Central memory CD8-positive, alpha-beta T cell (primary cell): ENCODE measurements around the gene CNTF.
"Not testable (repeated sequence)": the region's sequence is repeated elsewhere in the genome, so short reads cannot be mapped to it uniquely, and the experiment has no call there.

ENCODE experiments used
- ATAC-seq: fragments of 150-1000 bp; cut with Tn5 transposase; replicated peaks from 2 replicates; pipeline ENCODE4 v1.10.0; 2022; ENCODE audit warnings: mild to moderate bottlenecking, moderate FRiP score, moderate number of reproducible peaks; ENCODE audit not compliant: poor library complexity, severe bottlenecking; ENCODE audit errors: extremely low read depth
- DNase-seq, 2 donors: peaks; one replicate each; pipeline ENCODE4 v3.0.0; 2021; ENCODE audit warnings: low spot score in 2 of 2
- H3K27ac Mint-ChIP-seq: one replicate; pipeline ENCODE4 v1.8.0; 2022; ENCODE audit warnings: low read depth, mild to moderate bottlenecking, moderate library complexity, mixed read lengths
- H3K27me3 Mint-ChIP-seq: one replicate; pipeline ENCODE4 v1.8.0; 2022; ENCODE audit warnings: mixed read lengths
- H3K36me3 Mint-ChIP-seq: one replicate; pipeline ENCODE4 v1.8.0; 2022; ENCODE audit warnings: mild to moderate bottlenecking, moderate library complexity, mixed read lengths; ENCODE audit not compliant: insufficient read depth
- H3K4me1 Mint-ChIP-seq: one replicate; pipeline ENCODE4 v1.8.0; 2022; ENCODE audit warnings: mixed read lengths
- H3K4me3 Mint-ChIP-seq: one replicate; pipeline ENCODE4 v1.8.0; 2022; ENCODE audit warnings: mild to moderate bottlenecking, moderate library complexity, mixed read lengths
- H3K9me3 Mint-ChIP-seq: one replicate; pipeline ENCODE4 v1.8.0; 2022; ENCODE audit warnings: mixed read lengths

CNTF gene

GRCh38 chr11:58622344-58622743, at the start of gene CNTF:
Gene CNTF (plus strand): TSS chr11:58622665. CDS start chr11:58622753, 88 bp downstream.
- no peak within 1 kb of the TSS for H3K4me3 Mint-ChIP-seq
- no peak for ATAC-seq
- peaks cover 43% of the 10 kb centered on the region for H3K36me3 Mint-ChIP-seq

GRCh38 chr11:58572906-58573305, 49.6 kb upstream of the CNTF start:
- not testable (repeated sequence) for DNase-seq, ATAC-seq
- peaks cover 52% of the 10 kb centered on the region for H3K36me3 Mint-ChIP-seq

More at GRCh38 chr11:58622344-58622743, at the start of gene CNTF:
- no peaks in the 10 kb centered on the region for H3K27me3 Mint-ChIP-seq
- no peak within 1 kb of the TSS for H3K27ac Mint-ChIP-seq
- H3K9me3 Mint-ChIP-seq = no peaks in the 10 kb centered on the region
- no peaks in the 10 kb centered on the region for H3K4me1 Mint-ChIP-seq
- no peak for DNase-seq

GRCh38 chr11:58573451-58574104, 48.9 kb upstream of the CNTF start:
- Mint-ChIP-seq H3K27ac (peak overlapping the region; percentile 100), H3K4me1 (peaks cover 75% of the 10 kb centered on the region), H3K9me3 (no peaks in the 10 kb centered on the region), H3K36me3 (peaks cover 53% of the 10 kb centered on the region), H3K27me3 (no peaks in the 10 kb centered on the region), H3K4me3 (peak overlapping the region; percentile 95)
- DNase-seq (peak in 1 of 2 donors; percentile 30), ATAC-seq (peak; percentile 18)

More at GRCh38 chr11:58572906-58573305, 49.6 kb upstream of the CNTF start:
- Mint-ChIP-seq H3K27ac (peak overlapping the region; percentile 100), H3K4me1 (peaks cover 75% of the 10 kb centered on the region), H3K4me3 (peak overlapping the region; percentile 95)
- not testable (repeated sequence) for H3K9me3 Mint-ChIP-seq, H3K27me3 Mint-ChIP-seq

GRCh38 chr11:58574881-58575280, 47.6 kb upstream of the CNTF start:
- H3K36me3 Mint-ChIP-seq = peaks cover 53% of the 10 kb centered on the region
- H3K4me3 Mint-ChIP-seq = peak overlapping the region; percentile 95
- peaks cover 74% of the 10 kb centered on the region for H3K4me1 Mint-ChIP-seq
- ATAC-seq (no peak), DNase-seq (no peak)
- H3K27ac Mint-ChIP-seq = peak overlapping the region; percentile 100
- H3K9me3 Mint-ChIP-seq = no peaks in the 10 kb centered on the region
- no peaks in the 10 kb centered on the region for H3K27me3 Mint-ChIP-seq

- H3K27me3 Mint-ChIP-seq = no peaks in the 10 kb centered on the region
- H3K27ac Mint-ChIP-seq = peak within 1 kb of the TSS; percentile 100
- ATAC-seq (no peak), DNase-seq (peak; percentile 37 to 39)
- peaks cover 49% of the 10 kb centered on the region for H3K36me3 Mint-ChIP-seq
- no peaks in the 10 kb centered on the region for H3K9me3 Mint-ChIP-seq
- H3K4me3 Mint-ChIP-seq = peak within 1 kb of the TSS; percentile 95
- peaks cover 75% of the 10 kb centered on the region for H3K4me1 Mint-ChIP-seq
Observed at GRCh38 chr11:58575377-58576020, 47.0 kb upstream of the CNTF start, which contains the start of gene LPXN. Gene LPXN (minus strand): TSS chr11:58575856. CDS start chr11:58575772, 84 bp downstream.

GRCh38 chr11:58576887-58577471, 45.5 kb upstream of the CNTF start:
- Mint-ChIP-seq H3K4me1 (peaks cover 75% of the 10 kb centered on the region), H3K27ac (peak overlapping the region; percentile 100), H3K27me3 (no peaks in the 10 kb centered on the region), H3K36me3 (peaks cover 49% of the 10 kb centered on the region), H3K4me3 (peak overlapping the region; percentile 95), H3K9me3 (no peaks in the 10 kb centered on the region)
- ATAC-seq (no peak), DNase-seq (no peak)

- Mint-ChIP-seq H3K27me3 (no peaks in the 10 kb centered on the region), H3K9me3 (no peaks in the 10 kb centered on the region)
Observed at GRCh38 chr11:58577555-58578135, 44.8 kb upstream of the CNTF start.

GRCh38 chr11:58578136-58578634, 44.3 kb upstream of the CNTF start:
- peak in 1 of 2 donors; percentile 90 for DNase-seq
- Mint-ChIP-seq H3K4me1 (peaks cover 80% of the 10 kb centered on the region), H3K4me3 (peak overlapping the region; percentile 95), H3K27ac (peak overlapping the region; percentile 100), H3K27me3 (no peaks in the 10 kb centered on the region), H3K9me3 (no peaks in the 10 kb centered on the region), H3K36me3 (peaks cover 51% of the 10 kb centered on the region)
- peak; percentile 50 for ATAC-seq

More at GRCh38 chr11:58577555-58578135, 44.8 kb upstream of the CNTF start:
- peak; percentile 25 for ATAC-seq
- H3K4me1 Mint-ChIP-seq = peaks cover 77% of the 10 kb centered on the region
- peak overlapping the region; percentile 100 for H3K27ac Mint-ChIP-seq
- peak overlapping the region; percentile 95 for H3K4me3 Mint-ChIP-seq
- H3K36me3 Mint-ChIP-seq = peaks cover 51% of the 10 kb centered on the region
- DNase-seq = peak; percentile 67 to 72

GRCh38 chr11:58578635-58579191, 43.8 kb upstream of the CNTF start, which contains the start of gene ZFP91:
Gene ZFP91 (plus strand): TSS chr11:58579063. CDS start chr11:58579282, 219 bp downstream.
- peaks cover 46% of the 10 kb centered on the region for H3K36me3 Mint-ChIP-seq
- H3K4me1 Mint-ChIP-seq = peaks cover 80% of the 10 kb centered on the region
- peak within 1 kb of the TSS; percentile 100 for H3K27ac Mint-ChIP-seq
- H3K27me3 Mint-ChIP-seq = no peaks in the 10 kb centered on the region
- DNase-seq (peak; percentile 87 to 90), ATAC-seq (peak; percentile 59)
- H3K9me3 Mint-ChIP-seq = no peaks in the 10 kb centered on the region
- peak within 1 kb of the TSS; percentile 95 for H3K4me3 Mint-ChIP-seq

- Mint-ChIP-seq H3K9me3 (no peaks in the 10 kb centered on the region), H3K4me1 (peaks cover 77% of the 10 kb centered on the region), H3K36me3 (peaks cover 43% of the 10 kb centered on the region), H3K27ac (peak overlapping the region; percentile 100), H3K4me3 (peak overlapping the region; percentile 95), H3K27me3 (no peaks in the 10 kb centered on the region)
- ATAC-seq (peak; percentile 44), DNase-seq (peak; percentile 83 to 87)
Observed at GRCh38 chr11:58579192-58580129, 43.0 kb upstream of the CNTF start.

GRCh38 chr11:58580311-58580710, 42.2 kb upstream of the CNTF start:
- DNase-seq (no peak), ATAC-seq (no peak)
- peaks cover 68% of the 10 kb centered on the region for H3K4me1 Mint-ChIP-seq
- H3K9me3 Mint-ChIP-seq = no peaks in the 10 kb centered on the region
- peak overlapping the region; percentile 100 for H3K27ac Mint-ChIP-seq
- H3K36me3 Mint-ChIP-seq = peaks cover 37% of the 10 kb centered on the region
- H3K27me3 Mint-ChIP-seq = no peaks in the 10 kb centered on the region
- peak overlapping the region; percentile 95 for H3K4me3 Mint-ChIP-seq
